Testis (tissue), 3 donors: ENCODE results near the gene ZNF581. TPM values are rescaled to one million over a fixed set of nuclear protein-coding genes. Genes with fewer than 3 reads are reported as not detected.

Experiments used
- DNase-seq: peaks from one replicate; pipeline ENCODE4 v3.0.0-alpha.2; 2019
- H3K27ac ChIP-seq, 2 donors: fragments of 200-600 bp; sonication (generic); one replicate each; pipeline ENCODE4 v1.5.1; 2019
- H3K27me3 ChIP-seq: fragments of 200-600 bp; sonication (generic); one replicate; pipeline ENCODE4 v1.5.1; 2019
- H3K36me3 ChIP-seq: fragments of 200-600 bp; sonication (generic); one replicate; pipeline ENCODE4 v1.5.1; 2017; ENCODE audit warnings: low read depth; ENCODE audit errors: missing control alignments
- H3K4me1 ChIP-seq: fragments of 200-600 bp; sonication (generic); one replicate; pipeline ENCODE4 v1.5.1; 2019
- H3K4me3 ChIP-seq, 2 donors: fragments of 200-600 bp; sonication (generic); one replicate each; pipeline ENCODE4 v1.5.1; 2017 to 2019
- H3K9me3 ChIP-seq: fragments of 200-600 bp; sonication (generic); one replicate; pipeline ENCODE4 v1.5.1; 2017
- CTCF ChIP-seq, 3 experiments: fragments of 450-650 bp in 2 of 3; fragments of 200-600 bp in 1 of 3; sonication (generic) in 1 of 3; IDR thresholded peaks; one replicate each; pipeline ENCODE4 v1.5.1; 2016 to 2019; ENCODE audit warnings: antibody characterized with exemption in 3 of 3, mild to moderate bottlenecking in 2 of 3, moderate library complexity in 1 of 3
- POLR2A ChIP-seq: fragments of 450-650 bp; IDR thresholded peaks from one replicate; pipeline ENCODE4 v1.6.1; 2017; ENCODE audit warnings: antibody characterized with exemption, mild to moderate bottlenecking, moderate library complexity
- WGBS, 2 donors: methylation state at CpG; one replicate each; pipeline ENCODE4 v1.1.5; 2018; 5-methylcytosine and 5-hydroxymethylcytosine counted together
- intact Hi-C: fragments of 100-400 bp; cut with DNase I; formaldehyde crosslinking; loops from one replicate; pipeline ENCODE4 v1.15.1; 2023; ENCODE audit warnings: low total_unique reads
- polyA plus RNA-seq: library from polyadenylated mRNA; stranded (reverse); fragments of 350-450 nt; fragmentation: Illumina TruSeq; extraction: RNeasy Lipid Tissue Mini Kit (QIAGEN cat#74804); gene quantifications from one replicate; pipeline ENCODE4 v1.2.3, GENCODE V29; 2014; ENCODE audit warnings: low read depth, low replicate concordance; ENCODE audit not compliant: insufficient read depth
- total RNA-seq, 2 donors: library from RNA; depleted of rRNA; stranded (reverse); fragments of >200 nt; gene quantifications; one replicate each; pipeline ENCODE4 v1.2.3, GENCODE V29; 2016

The ZNF581 gene
- total and polyA plus RNA-seq, 3 donors from 2014 or later, result 17.3 to 31.2 (median 18.4) TPM

GRCh38 chr19:55663846-55664536, 20.5 kb downstream of the ZNF581 start:
- DNase-seq, result no peak
- TF ChIP-seq CTCF (IDR thresholded peaks at IDR 0.05), result no peak
- TF ChIP-seq POLR2A, result no peak
- Histone ChIP-seq H3K27ac (no peak overlapping the region), H3K4me3 (no peak overlapping the region), H3K36me3 (no peaks in the 10 kb centered on the region), H3K9me3 (no peaks in the 10 kb centered on the region), H3K27me3 (no peaks in the 10 kb centered on the region), H3K4me1 (peaks cover 42% of the 10 kb centered on the region)
- intact Hi-C loops, result no loop called here
- WGBS, 2 donors, result 80 to 83% methylated on average over 10 to 20 of the region's 20 CpGs

GRCh38 chr19:55666343-55667005, 23.0 kb downstream of the ZNF581 start:
- Histone ChIP-seq H3K27ac (no peak overlapping the region), H3K4me3 (no peak overlapping the region), H3K36me3 (no peaks in the 10 kb centered on the region), H3K27me3 (no peaks in the 10 kb centered on the region), H3K4me1 (peaks cover 21% of the 10 kb centered on the region), H3K9me3 (no peaks in the 10 kb centered on the region)
- WGBS, 2 donors, result 83 to 88% methylated on average over 12 of the region's 12 CpGs
- intact Hi-C loops, result no loop called here
- TF ChIP-seq POLR2A (no peak), CTCF (IDR thresholded peaks at IDR 0.05) (no peak)
- DNase-seq, result no peak

GRCh38 chr19:55667006-55667381, 23.5 kb downstream of the ZNF581 start:
- TF ChIP-seq POLR2A, result no peak
- no peak for TF ChIP-seq CTCF (IDR thresholded peaks at IDR 0.05)
- DNase-seq, result no peak
- intact Hi-C loops, result no loop called here
- Histone ChIP-seq H3K36me3 (no peaks in the 10 kb centered on the region), H3K9me3 (no peaks in the 10 kb centered on the region), H3K27ac (no peak overlapping the region), H3K27me3 (no peaks in the 10 kb centered on the region), H3K4me1 (peaks cover 23% of the 10 kb centered on the region), H3K4me3 (no peak overlapping the region)
- 86 to 100% methylated on average over 3 to 4 of the region's 4 CpGs for WGBS, 2 donors

GRCh38 chr19:55667511-55667910, 24.1 kb downstream of the ZNF581 start:
- H3K4me1 ChIP-seq, result peaks cover 20% of the 10 kb centered on the region
- no peaks in the 10 kb centered on the region for H3K9me3 ChIP-seq
- intact Hi-C loops, result no loop called here
- no peaks in the 10 kb centered on the region for H3K27me3 ChIP-seq
- no peak overlapping the region for H3K27ac ChIP-seq
- TF ChIP-seq CTCF (IDR thresholded peaks at IDR 0.05), result no peak
- no peak for TF ChIP-seq POLR2A
- DNase-seq, result no peak
- WGBS, 2 donors, result 69 to 74% methylated on average over 9 to 12 of the region's 12 CpGs
- H3K4me3 ChIP-seq, result no peak overlapping the region
- H3K36me3 ChIP-seq, result no peaks in the 10 kb centered on the region
